Skeletal muscle satellite cell (primary cell): ENCODE data around the gene DDX11. TPM values are rescaled to one million over a fixed set of nuclear protein-coding genes. Genes with fewer than 3 reads are reported as not detected.
"Not testable (repeated sequence)": the region's sequence is repeated elsewhere in the genome, so short reads cannot be mapped to it uniquely, and the experiment has no call there.

ENCODE experiments used
- H3K27me3 ChIP-seq: 2 replicates; pipeline ENCODE4 v1.7.0; 2013; ENCODE audit warnings: low read length; ENCODE audit not compliant: control insufficient read depth, insufficient read depth
- H3K36me3 ChIP-seq: 2 replicates; pipeline ENCODE4 v1.7.0; 2013; ENCODE audit warnings: mild to moderate bottlenecking, control low read depth, low read length; ENCODE audit not compliant: insufficient read depth
- H3K4me1 ChIP-seq: 2 replicates; pipeline ENCODE4 v1.7.0; 2013; ENCODE audit warnings: low read length; ENCODE audit not compliant: control insufficient read depth, insufficient read depth
- H3K4me2 ChIP-seq: 2 replicates; pipeline ENCODE4 v1.7.0; 2013; ENCODE audit warnings: mild to moderate bottlenecking, low read length
- H3K4me3 ChIP-seq: 2 replicates; pipeline ENCODE4 v1.7.0; 2013; ENCODE audit warnings: low read length
- H3K9ac ChIP-seq: 2 replicates; pipeline ENCODE4 v1.7.0; 2013; ENCODE audit warnings: mild to moderate bottlenecking, low read depth, low read length, moderate library complexity
- H3K9me3 ChIP-seq: replicated peaks from 2 replicates; pipeline ENCODE4 v1.7.0; 2013; ENCODE audit warnings: mild to moderate bottlenecking, control low read depth, low read length
- small RNA-seq: library from RNA; depleted of rRNA; stranded (forward); fragments of <200 nt; gene quantifications from one replicate; pipeline ENCODE3, GENCODE V24; 2012

The DDX11 gene

DNA sequence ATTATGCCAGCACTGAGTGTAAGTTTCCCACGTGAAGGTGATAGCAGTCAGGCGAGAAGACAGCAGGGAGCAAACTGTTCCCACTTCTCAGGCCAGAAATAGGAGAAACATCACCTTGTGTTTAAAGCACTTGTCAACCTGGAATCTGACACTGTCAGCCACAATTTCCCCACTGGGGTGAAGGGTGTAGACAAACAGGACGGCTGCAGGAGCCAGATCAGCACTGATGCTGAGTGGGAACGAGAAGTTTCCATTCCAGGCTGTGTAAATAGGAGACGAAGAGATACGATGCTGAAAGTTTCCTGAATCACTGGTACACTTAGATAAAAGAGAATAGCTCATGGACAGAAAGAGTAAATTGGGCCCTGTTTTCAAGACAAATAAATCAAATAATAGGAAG, 71.6 kb downstream of the DDX11 start:
- H3K27me3 ChIP-seq, H3K9me3 ChIP-seq, H3K4me1 ChIP-seq, H3K4me3 ChIP-seq, H3K4me2 ChIP-seq, H3K9ac ChIP-seq, H3K36me3 ChIP-seq: not testable (repeated sequence)

DNA sequence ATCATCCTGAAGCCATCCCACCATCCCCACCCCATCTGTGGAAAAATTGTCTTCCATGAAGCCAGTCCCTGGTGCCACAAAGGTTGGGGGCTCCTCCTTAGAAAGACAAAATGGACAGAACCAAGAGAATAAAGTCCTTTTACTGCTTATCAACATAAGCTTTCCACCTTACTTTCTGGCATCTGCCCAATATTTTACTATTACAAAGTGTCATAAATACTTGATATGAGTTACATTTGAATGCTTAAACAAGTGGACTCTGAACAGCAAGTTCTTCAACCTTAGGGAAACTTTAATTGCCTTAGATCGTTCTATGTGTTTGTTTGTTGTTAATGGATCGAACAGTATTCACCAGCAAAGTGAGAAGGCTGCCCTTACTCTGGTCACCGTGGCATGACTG, 73.8 kb downstream of the DDX11 start:
- not testable (repeated sequence) for H3K4me1 ChIP-seq, H3K4me3 ChIP-seq, H3K4me2 ChIP-seq, H3K9ac ChIP-seq, H3K27me3 ChIP-seq, H3K36me3 ChIP-seq, H3K9me3 ChIP-seq

DNA sequence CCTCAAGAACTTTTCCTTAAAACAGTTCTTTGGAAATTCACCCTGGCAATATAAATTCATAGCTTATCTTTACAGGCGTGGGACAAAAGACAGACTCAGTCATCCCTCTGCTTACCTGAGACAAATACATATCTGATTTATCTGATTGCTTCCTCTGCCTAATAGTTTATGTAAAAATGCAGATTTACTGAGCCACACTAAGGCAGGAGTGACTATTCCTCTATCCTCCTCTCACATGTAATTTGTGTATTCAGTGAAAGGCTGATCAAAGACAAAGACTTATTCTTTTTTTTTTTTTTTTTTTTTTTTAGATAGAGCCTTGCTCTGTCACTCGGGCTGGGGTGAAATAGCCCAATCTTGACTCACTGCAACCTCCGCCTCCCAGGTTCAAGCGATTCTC, 77.1 kb downstream of the DDX11 start:
- not testable (repeated sequence) for H3K4me1 ChIP-seq, H3K27me3 ChIP-seq, H3K9me3 ChIP-seq, H3K4me3 ChIP-seq, H3K36me3 ChIP-seq, H3K9ac ChIP-seq, H3K4me2 ChIP-seq

Small RNAs within 50 kb of the gene (small RNA-seq; reads per million reads assigned to genes)
- gene RF00072 = not detected
